HCT116 (cell line): ENCODE measurements around the gene KMT5C. TPM values are rescaled to one million over a fixed set of nuclear protein-coding genes. Genes with fewer than 3 reads are reported as not detected.
A peak's percentile ranks its signal among the peaks of the same experiment; 100 is the strongest.

Experiments used
- ATAC-seq: fragments of 200-7000 bp; cut with Tn5 transposase; 2 replicates; pipeline ENCODE4 v1.9.1; 2020; ENCODE audit warnings: mild to moderate bottlenecking, moderate library complexity
- BruUV-seq: library from RNA; stranded (reverse); fragments of 400-500 nt; replicated peaks from 2 replicates; lab custom pipeline; 2021; lab: Mats Ljungman, UMichigan
- CTCF ChIA-PET: fragments of 300-600 bp; sonication (Branson Sonifier 250); formaldehyde crosslinking; loops from one replicate; lab custom pipeline; 2021; ENCODE audit warnings: antibody characterized with exemption; lab: Charles Lee
- POLR2A ChIA-PET: fragments of 300-600, 350-600 bp; sonication (Branson Sonifier 250); formaldehyde crosslinking; loops from one replicate; lab custom pipeline; 2021; ENCODE audit warnings: antibody characterized with exemption; lab: Charles Lee
- RAD21 ChIA-PET, 2 experiments: fragments of 300-600 bp; sonication (Branson Sonifier 250); formaldehyde crosslinking; loops; one replicate each; lab custom pipeline; 2023; ENCODE audit warnings: low total read pairs in 2 of 2; ENCODE audit not compliant: uncharacterized antibody in 2 of 2, unreplicated experiment in 2 of 2, low non-redundant PET in 1 of 2; lab: Charles Lee
- DNase-seq: peaks from one replicate; pipeline ENCODE4 v3.0.0-alpha.2; 2010; ENCODE audit warnings: low read depth, low spot score
- H2AFZ ChIP-seq: fragments of 200-600 bp; shearing (Covaris generic), sonication (generic); 2 replicates; pipeline ENCODE4 v1.6.1; 2017; ENCODE audit warnings: low read depth, mixed run types, mixed read lengths, antibody characterized with exemption, low read length; ENCODE audit not compliant: poor library complexity, severe bottlenecking
- H3K27ac ChIP-seq: 2 replicates; pipeline ENCODE4 v1.5.1; 2012; ENCODE audit warnings: low read depth, low read length
- H3K27me3 ChIP-seq: fragments of 200-600 bp; sonication (generic); 2 replicates; pipeline ENCODE4 v1.6.1; 2016; ENCODE audit warnings: mixed run types, low read length, mixed read lengths; ENCODE audit not compliant: insufficient read depth
- H3K36me3 ChIP-seq, 2 experiments: fragments of 200-500 bp in 1 of 2; fragments of 200-600 bp in 1 of 2; sonication (Bioruptor generic) in 1 of 2; sonication (generic) in 1 of 2; 2 replicates each; pipeline versions ENCODE4 v1.5.1 to v1.6.1; 2014 to 2016; ENCODE audit warnings: low read length in 2 of 2, inconsistent platforms in 1 of 2, mixed read lengths in 1 of 2, mixed run types in 1 of 2; ENCODE audit not compliant: insufficient read depth in 2 of 2, control insufficient read depth in 1 of 2
- H3K4me1 ChIP-seq, 2 experiments: fragments of 200-600 bp in 1 of 2; sonication (generic) in 1 of 2; 2 replicates each; pipeline versions ENCODE4 v1.5.1 to v1.6.1; 2012 to 2017; ENCODE audit warnings: low read length in 2 of 2, inconsistent platforms in 1 of 2, mild to moderate bottlenecking in 1 of 2, mixed read lengths in 1 of 2, mixed run types in 1 of 2, moderate library complexity in 1 of 2; ENCODE audit not compliant: insufficient read depth in 2 of 2, control insufficient read depth in 1 of 2
- H3K4me2 ChIP-seq: fragments of 200-600 bp; sonication (generic); 2 replicates; pipeline ENCODE4 v1.6.1; 2017; ENCODE audit warnings: mixed run types, low read length, mixed read lengths
- H3K4me3 ChIP-seq, 2 experiments: fragments of 200-600 bp in 1 of 2; sonication (generic) in 1 of 2; replicated peaks in 1 of 2; 2 replicates each; pipeline ENCODE4 v1.5.1; 2011 to 2016; ENCODE audit warnings: low read length in 2 of 2, control low read depth in 1 of 2, low read depth in 1 of 2, mild to moderate bottlenecking in 1 of 2, mixed read lengths in 1 of 2, mixed run types in 1 of 2
- H3K79me2 ChIP-seq: fragments of 200-600 bp; sonication (generic); 2 replicates; pipeline ENCODE4 v1.6.1; 2017; ENCODE audit warnings: mild to moderate bottlenecking, mixed run types, low read length, moderate library complexity, mixed read lengths; ENCODE audit not compliant: insufficient read depth
- H3K9ac ChIP-seq: fragments of 200-600 bp; sonication (generic); 2 replicates; pipeline ENCODE4 v1.6.1; 2016; ENCODE audit warnings: low read length, mixed read lengths
- H3K9me2 ChIP-seq: fragments of 200-600 bp; sonication (generic), shearing (Covaris generic); 2 replicates; pipeline ENCODE4 v1.6.1; 2017; ENCODE audit warnings: mixed run types, mild to moderate bottlenecking, moderate library complexity; ENCODE audit not compliant: insufficient read depth
- H3K9me3 ChIP-seq, 2 experiments: fragments of 200-500 bp in 1 of 2; fragments of 200-600 bp in 1 of 2; sonication (Bioruptor generic) in 1 of 2; sonication (generic) in 1 of 2; 2 replicates each; pipeline ENCODE4 v1.6.1; 2014 to 2017; ENCODE audit warnings: low read length in 2 of 2, mixed read lengths in 2 of 2, inconsistent platforms in 1 of 2, low read depth in 1 of 2, mild to moderate bottlenecking in 1 of 2, mixed run types in 1 of 2, moderate library complexity in 1 of 2; ENCODE audit not compliant: control insufficient read depth in 1 of 2, insufficient read depth in 1 of 2
- H4K20me1 ChIP-seq: fragments of 200-600 bp; sonication (generic), shearing (Covaris generic); 2 replicates; pipeline ENCODE4 v1.6.1; 2017; ENCODE audit warnings: mixed run types, mild to moderate bottlenecking, moderate library complexity; ENCODE audit not compliant: insufficient read depth
- CEBPB ChIP-seq: IDR thresholded peaks from 2 replicates; pipeline ENCODE4 v1.6.1; 2012; ENCODE audit warnings: low read depth
- EZH2phosphoT487 ChIP-seq: fragments of 200-600 bp; IDR thresholded peaks from 2 replicates; pipeline ENCODE4 v1.6.1; 2018; ENCODE audit warnings: antibody characterized with exemption, borderline replicate concordance
- POLR2AphosphoS5 ChIP-seq: IDR thresholded peaks from 2 replicates; pipeline ENCODE4 v1.6.1; 2011; ENCODE audit warnings: mild to moderate bottlenecking, low read depth, low read length, moderate library complexity
- SP1 ChIP-seq: IDR thresholded peaks from 2 replicates; pipeline ENCODE4 v1.6.1; 2012; ENCODE audit warnings: low read depth
- YY1 ChIP-seq: IDR thresholded peaks from 2 replicates; pipeline ENCODE4 v1.6.1; 2011; ENCODE audit warnings: low read length, low read depth, moderate library complexity, mild to moderate bottlenecking; ENCODE audit not compliant: insufficient replicate concordance; ENCODE audit errors: extremely low read depth
- intact Hi-C: fragments of 100-400 bp; cut with micrococcal nuclease; formaldehyde crosslinking; loops from 2 replicates; pipeline ENCODE4 v1.10.0; 2022
- total RNA-seq: library from RNA; stranded (reverse); gene quantifications from one replicate; pipeline ENCODE4 v1.2.1, GENCODE V29; 2021; ENCODE audit not compliant: unreplicated experiment
- TF ChIP-seq, protein P1 (sequence below): IDR thresholded peaks from 2 replicates; pipeline ENCODE4 v1.6.1; 2012

Gene KMT5C
- total RNA-seq, 1 experiment from 2014 or later = 27.5 TPM

DNA sequence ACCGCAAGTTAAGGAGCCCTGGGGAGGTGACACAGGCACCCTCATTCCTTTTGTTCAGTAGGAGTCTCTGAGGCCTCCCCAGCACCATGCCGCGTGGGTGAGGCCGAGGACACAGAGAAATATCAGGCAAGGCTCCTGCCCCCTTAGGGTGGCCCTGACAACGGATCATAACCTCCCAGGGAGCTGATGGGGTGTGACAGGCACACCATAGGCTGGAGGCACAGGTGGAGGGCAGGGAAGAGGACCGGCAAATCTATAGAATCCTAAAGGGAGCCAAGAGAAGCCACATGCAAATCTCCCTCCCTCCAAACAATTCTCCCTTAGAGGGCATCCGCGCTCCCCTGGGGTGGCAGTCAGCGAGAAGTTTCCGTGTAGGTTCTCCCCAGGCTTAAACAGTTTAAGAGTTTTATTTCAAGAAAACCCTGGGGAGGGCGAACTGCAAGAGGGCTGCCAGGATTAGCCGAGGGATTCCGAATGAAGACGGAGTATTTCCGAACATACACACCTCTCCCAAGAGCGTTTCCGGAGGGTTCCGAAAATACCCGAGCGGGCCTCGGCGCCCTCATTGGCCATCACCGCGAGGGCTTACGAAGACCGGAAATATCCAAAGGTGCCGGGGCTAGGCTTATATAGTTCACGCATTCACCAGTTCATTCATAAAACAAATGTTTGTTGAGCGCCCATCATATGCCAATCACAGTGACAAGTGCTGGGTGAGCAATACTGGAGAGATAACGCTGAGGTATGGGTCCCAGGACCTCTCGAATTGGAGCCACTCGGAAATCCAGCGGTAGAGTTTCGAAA lies 45.4 kb downstream of the KMT5C start:
- H3K27ac ChIP-seq = peak overlapping the region; percentile 99
- H3K4me3 ChIP-seq = peak overlapping the region; percentile 99 to 100
- peak; percentile 67 for TF ChIP-seq POLR2AphosphoS5
- TF ChIP-seq SP1 = no peak
- no peak for TF ChIP-seq YY1
- TF ChIP-seq EZH2phosphoT487 = no peak
- TF ChIP-seq, protein P1, sequence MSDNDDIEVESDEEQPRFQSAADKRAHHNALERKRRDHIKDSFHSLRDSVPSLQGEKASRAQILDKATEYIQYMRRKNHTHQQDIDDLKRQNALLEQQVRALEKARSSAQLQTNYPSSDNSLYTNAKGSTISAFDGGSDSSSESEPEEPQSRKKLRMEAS = peak; percentile 44
- TF ChIP-seq CEBPB = no peak
- TF ChIP-seq, all 23 proteins: peak for 2
- Histone ChIP-seq H3K4me1 (peaks cover 6 to 64% of the 10 kb centered on the region in 2 experiments; a peak in 3 of 4 replicates), H3K27me3 (no peaks in the 10 kb centered on the region), H3K9me3 (no peaks in the 10 kb centered on the region), H3K4me2 (peak overlapping the region; percentile 99), H4K20me1 (peaks cover 37% of the 10 kb centered on the region; the same call in 1 of the 2 replicates), H3K9me2 (no peaks in the 10 kb centered on the region), H3K36me3 (peaks cover 18 to 42% of the 10 kb centered on the region in 2 experiments), H3K79me2 (peaks cover 64% of the 10 kb centered on the region), H2AFZ (no peak overlapping the region), H3K9ac (peak overlapping the region; percentile 94)
- BruUV-seq = TSS peak; percentile 85
- ChIA-PET POLR2A (interaction anchor here (0.8 to 2.9 kb wide), 10 partner anchors 12 to 269 kb away, joined by 3 to 13 read pairs (median 6); partner anchors contain the start of genes HSPBP1, PPP6R1 and UBE2S), CTCF (interaction anchor here (0.9 to 1.4 kb wide), 2 partner anchors 243 to 244 kb away, joined by 3 to 6 read pairs; no protein-coding TSS in a partner anchor), RAD21 (interaction anchor here in 1 of 2 experiments (0.6 kb wide), 1 partner anchor 73 kb away, joined by 11 read pairs; no protein-coding TSS in a partner anchor)
- intact Hi-C loops = loop anchor here (2.0 to 5.0 kb wide), 2 partner anchors 46 to 83 kb away; partner anchors contain the start of gene KMT5C
- ATAC-seq = peak; percentile 79
- DNase-seq = peak; percentile 90
